HUES48 (cell line): ENCODE measurements around the gene CRYBA4.

Experiments
- H3K27ac ChIP-seq: one replicate; pipeline ENCODE4 v1.7.0; 2013; ENCODE audit warnings: low read depth, low read length, inconsistent platforms
- H3K27me3 ChIP-seq: 2 replicates; pipeline ENCODE4 v1.6.1; 2013; ENCODE audit warnings: mild to moderate bottlenecking, low read length; ENCODE audit not compliant: control insufficient read depth, insufficient read depth
- H3K36me3 ChIP-seq: 2 replicates; pipeline ENCODE4 v1.6.1; 2013; ENCODE audit warnings: low read length; ENCODE audit not compliant: control insufficient read depth, insufficient read depth
- H3K4me1 ChIP-seq: 2 replicates; pipeline ENCODE4 v1.6.1; 2013; ENCODE audit warnings: mild to moderate bottlenecking, low read length; ENCODE audit not compliant: control insufficient read depth, insufficient read depth
- H3K4me3 ChIP-seq: 2 replicates; pipeline ENCODE4 v1.5.1; 2013; ENCODE audit warnings: mild to moderate bottlenecking, low read depth, low read length
- H3K9ac ChIP-seq: 2 replicates; pipeline ENCODE4 v1.6.1; 2013; ENCODE audit warnings: mild to moderate bottlenecking, low read depth, low read length, moderate library complexity
- H3K9me3 ChIP-seq: 2 replicates; pipeline ENCODE4 v1.6.1; 2013; ENCODE audit warnings: low read length; ENCODE audit not compliant: control insufficient read depth, insufficient read depth

CRYBA4 gene

GRCh38 chr22:26648528-26649388 lies 27.0 kb downstream of the CRYBA4 start:
- H3K4me3 ChIP-seq, result no peak overlapping the region
- no peaks in the 10 kb centered on the region for H3K36me3 ChIP-seq
- no peaks in the 10 kb centered on the region for H3K27me3 ChIP-seq
- no peaks in the 10 kb centered on the region for H3K9me3 ChIP-seq
- peak overlapping the region; percentile 91 for H3K27ac ChIP-seq
- H3K9ac ChIP-seq, result peak overlapping the region; percentile 56
- H3K4me1 ChIP-seq, result peaks cover 52% of the 10 kb centered on the region

GRCh38 chr22:26650722-26651421 lies 29.1 kb downstream of the CRYBA4 start:
- Histone ChIP-seq H3K27ac (no peak overlapping the region), H3K36me3 (no peaks in the 10 kb centered on the region), H3K9me3 (no peaks in the 10 kb centered on the region), H3K27me3 (no peaks in the 10 kb centered on the region; the same call in 1 of the 2 replicates), H3K4me1 (peaks cover 34% of the 10 kb centered on the region), H3K9ac (no peak overlapping the region), H3K4me3 (no peak overlapping the region)

- H3K27ac ChIP-seq, result no peak overlapping the region
These were observed 30.1 kb downstream of the CRYBA4 start for GRCh38 chr22:26651815-26652214.

GRCh38 chr22:26656891-26657851 lies 35.4 kb downstream of the CRYBA4 start, which contains the start of gene MIAT:
Gene MIAT (plus strand): TSS chr22:26657588.
- H3K4me1 ChIP-seq, result peaks cover 23% of the 10 kb centered on the region
- H3K9ac ChIP-seq, result peak within 1 kb of the TSS; percentile 84
- peaks cover 16% of the 10 kb centered on the region for H3K36me3 ChIP-seq
- H3K27ac ChIP-seq, result peak within 1 kb of the TSS; percentile 90
- H3K27me3 ChIP-seq, result peaks cover 9% of the 10 kb centered on the region
- H3K4me3 ChIP-seq, result peak within 1 kb of the TSS; percentile 87
- H3K9me3 ChIP-seq, result no peaks in the 10 kb centered on the region

More at GRCh38 chr22:26651815-26652214, 30.1 kb downstream of the CRYBA4 start:
- Histone ChIP-seq H3K4me1 (peaks cover 24% of the 10 kb centered on the region), H3K27me3 (peaks cover 2% of the 10 kb centered on the region), H3K9me3 (no peaks in the 10 kb centered on the region), H3K4me3 (no peak overlapping the region), H3K9ac (no peak overlapping the region), H3K36me3 (no peaks in the 10 kb centered on the region)

GRCh38 chr22:26658161-26658560 lies 36.4 kb downstream of the CRYBA4 start:
- no peaks in the 10 kb centered on the region for H3K9me3 ChIP-seq
- H3K27ac ChIP-seq, result peak overlapping the region; percentile 90
- H3K36me3 ChIP-seq, result peaks cover 26% of the 10 kb centered on the region
- peak overlapping the region; percentile 38 for H3K9ac ChIP-seq
- H3K27me3 ChIP-seq, result peaks cover 9% of the 10 kb centered on the region
- H3K4me3 ChIP-seq, result peak overlapping the region; percentile 87
- peaks cover 25% of the 10 kb centered on the region for H3K4me1 ChIP-seq

GRCh38 chr22:26658671-26659478 lies 37.1 kb downstream of the CRYBA4 start:
- peaks cover 25% of the 10 kb centered on the region for H3K4me1 ChIP-seq
- H3K27ac ChIP-seq, result peak overlapping the region; percentile 90
- H3K27me3 ChIP-seq, result peaks cover 9% of the 10 kb centered on the region
- H3K36me3 ChIP-seq, result peaks cover 33% of the 10 kb centered on the region
- H3K4me3 ChIP-seq, result peak overlapping the region; percentile 87
- H3K9me3 ChIP-seq, result no peaks in the 10 kb centered on the region
- H3K9ac ChIP-seq, result peak overlapping the region; percentile 38

GRCh38 chr22:26660356-26660755 lies 38.6 kb downstream of the CRYBA4 start:
- H3K4me3 ChIP-seq, result no peak overlapping the region
- no peak overlapping the region for H3K9ac ChIP-seq
- peaks cover 28% of the 10 kb centered on the region for H3K4me1 ChIP-seq
- peak overlapping the region; percentile 91 for H3K27ac ChIP-seq
- peaks cover 48% of the 10 kb centered on the region for H3K36me3 ChIP-seq
- H3K9me3 ChIP-seq, result no peaks in the 10 kb centered on the region
- peaks cover 9% of the 10 kb centered on the region; the same call in 1 of the 2 replicates for H3K27me3 ChIP-seq

- Histone ChIP-seq H3K27me3 (peaks cover 9% of the 10 kb centered on the region; the same call in 1 of the 2 replicates), H3K27ac (peak overlapping the region; percentile 91), H3K4me3 (no peak overlapping the region), H3K9ac (0 out of 2 replicates have a peak overlapping the region, but pooled peaks have one; percentile 6), H3K4me1 (peaks cover 29% of the 10 kb centered on the region), H3K9me3 (no peaks in the 10 kb centered on the region), H3K36me3 (peaks cover 55% of the 10 kb centered on the region)
These were observed 39.3 kb downstream of the CRYBA4 start for GRCh38 chr22:26660961-26661578.

- Histone ChIP-seq H3K9me3 (no peaks in the 10 kb centered on the region), H3K9ac (no peak overlapping the region), H3K4me1 (peaks cover 29% of the 10 kb centered on the region), H3K27me3 (peaks cover 5% of the 10 kb centered on the region; the same call in 1 of the 2 replicates), H3K4me3 (no peak overlapping the region), H3K27ac (no peak overlapping the region), H3K36me3 (peaks cover 66% of the 10 kb centered on the region)
These were observed 40.4 kb downstream of the CRYBA4 start for GRCh38 chr22:26662160-26662559.
